Measurements from ENCODE around the gene GSTA2. TPM values are rescaled to one million over a fixed set of nuclear protein-coding genes. Genes with fewer than 3 reads are reported as not detected.
"Not testable (repeated sequence)": the region's sequence is repeated elsewhere in the genome, so short reads cannot be mapped to it uniquely, and the experiment has no call there.

GSTA2 gene
- total RNA-seq, 1 donor from 2014 or later = under 0.01 TPM

GRCh38 chr6:52760105-52760765 lies 3.0 kb downstream of the GSTA2 start:
- Histone ChIP-seq H3K4me1 (ENCODE audit: control insufficient read depth in 3 of 3, insufficient read depth in 3 of 3, low read length in 3 of 3) (no peaks in the 10 kb centered on the region), H3K4me3 (ENCODE audit: low read length in 3 of 3) (no peak overlapping the region), H3K9ac (ENCODE audit: low read depth in 1 of 3, low read length in 3 of 3) (no peak overlapping the region), H3K27me3 (ENCODE audit: control insufficient read depth in 3 of 3, insufficient read depth in 3 of 3, low read length in 3 of 3) (no peaks in the 10 kb centered on the region), H3K36me3 (ENCODE audit: control insufficient read depth in 3 of 3, insufficient read depth in 3 of 3, low read length in 3 of 3) (no peaks in the 10 kb centered on the region), H3K27ac (ENCODE audit: low read depth, low read length) (no peak overlapping the region), H3K9me3 (ENCODE audit: control insufficient read depth in 3 of 3, low read length in 3 of 3) (no peaks in the 10 kb centered on the region)

GRCh38 chr6:52759085-52759484 lies 4.2 kb downstream of the GSTA2 start:
- Histone ChIP-seq H3K36me3 (ENCODE audit: control insufficient read depth in 3 of 3, insufficient read depth in 3 of 3, low read length in 3 of 3) (no peaks in the 10 kb centered on the region), H3K4me3 (ENCODE audit: low read length in 3 of 3) (no peak overlapping the region), H3K9me3 (ENCODE audit: control insufficient read depth in 3 of 3, low read length in 3 of 3) (no peaks in the 10 kb centered on the region), H3K4me1 (ENCODE audit: control insufficient read depth in 3 of 3, insufficient read depth in 3 of 3, low read length in 3 of 3) (no peaks in the 10 kb centered on the region), H3K9ac (ENCODE audit: low read depth in 1 of 3, low read length in 3 of 3) (no peak overlapping the region), H3K27ac (ENCODE audit: low read depth, low read length) (no peak overlapping the region), H3K27me3 (ENCODE audit: control insufficient read depth in 3 of 3, insufficient read depth in 3 of 3, low read length in 3 of 3) (no peaks in the 10 kb centered on the region)

- H3K9ac ChIP-seq (ENCODE audit: low read depth in 1 of 3, low read length in 3 of 3); H3K27ac ChIP-seq (ENCODE audit: low read depth, low read length); H3K27me3 ChIP-seq (ENCODE audit: control insufficient read depth in 3 of 3, insufficient read depth in 3 of 3, low read length in 3 of 3); H3K4me1 ChIP-seq (ENCODE audit: control insufficient read depth in 3 of 3, insufficient read depth in 3 of 3, low read length in 3 of 3); H3K36me3 ChIP-seq (ENCODE audit: control insufficient read depth in 3 of 3, insufficient read depth in 3 of 3, low read length in 3 of 3); H3K4me3 ChIP-seq (ENCODE audit: low read length in 3 of 3); H3K9me3 ChIP-seq (ENCODE audit: control insufficient read depth in 3 of 3, low read length in 3 of 3): not testable (repeated sequence)
Observed at GRCh38 chr6:52757651-52758338, 5.5 kb downstream of the GSTA2 start.

GRCh38 chr6:52754443-52754842 lies 8.8 kb downstream of the GSTA2 start:
- H3K36me3 ChIP-seq (ENCODE audit: control insufficient read depth in 3 of 3, insufficient read depth in 3 of 3, low read length in 3 of 3) = no peaks in the 10 kb centered on the region
- H3K9ac ChIP-seq (ENCODE audit: low read depth in 1 of 3, low read length in 3 of 3) = no peak overlapping the region

GRCh38 chr6:52753137-52753536 lies 10.1 kb downstream of the GSTA2 start:
- not testable (repeated sequence) for H3K9me3 ChIP-seq (ENCODE audit: control insufficient read depth in 3 of 3, low read length in 3 of 3); H3K4me1 ChIP-seq (ENCODE audit: control insufficient read depth in 3 of 3, insufficient read depth in 3 of 3, low read length in 3 of 3); H3K27ac ChIP-seq (ENCODE audit: low read depth, low read length); H3K27me3 ChIP-seq (ENCODE audit: control insufficient read depth in 3 of 3, insufficient read depth in 3 of 3, low read length in 3 of 3); H3K36me3 ChIP-seq (ENCODE audit: control insufficient read depth in 3 of 3, insufficient read depth in 3 of 3, low read length in 3 of 3); H3K4me3 ChIP-seq (ENCODE audit: low read length in 3 of 3); H3K9ac ChIP-seq (ENCODE audit: low read depth in 1 of 3, low read length in 3 of 3)

More at GRCh38 chr6:52754443-52754842, 8.8 kb downstream of the GSTA2 start:
- Histone ChIP-seq H3K27me3 (ENCODE audit: control insufficient read depth in 3 of 3, insufficient read depth in 3 of 3, low read length in 3 of 3) (no peaks in the 10 kb centered on the region), H3K4me3 (ENCODE audit: low read length in 3 of 3) (no peak overlapping the region), H3K4me1 (ENCODE audit: control insufficient read depth in 3 of 3, insufficient read depth in 3 of 3, low read length in 3 of 3) (no peaks in the 10 kb centered on the region), H3K27ac (ENCODE audit: low read depth, low read length) (no peak overlapping the region), H3K9me3 (ENCODE audit: control insufficient read depth in 3 of 3, low read length in 3 of 3) (peaks cover 0 to 3% (median 0%) of the 10 kb centered on the region in 3 donors)

GRCh38 chr6:52752310-52752709 lies 11.0 kb downstream of the GSTA2 start:
- Histone ChIP-seq H3K27me3 (ENCODE audit: control insufficient read depth in 3 of 3, insufficient read depth in 3 of 3, low read length in 3 of 3) (no peaks in the 10 kb centered on the region), H3K4me1 (ENCODE audit: control insufficient read depth in 3 of 3, insufficient read depth in 3 of 3, low read length in 3 of 3) (no peaks in the 10 kb centered on the region), H3K27ac (ENCODE audit: low read depth, low read length) (no peak overlapping the region), H3K9me3 (ENCODE audit: control insufficient read depth in 3 of 3, low read length in 3 of 3) (peaks cover 0 to 3% (median 0%) of the 10 kb centered on the region in 3 donors), H3K36me3 (ENCODE audit: control insufficient read depth in 3 of 3, insufficient read depth in 3 of 3, low read length in 3 of 3) (no peaks in the 10 kb centered on the region), H3K9ac (ENCODE audit: low read depth in 1 of 3, low read length in 3 of 3) (no peak overlapping the region), H3K4me3 (ENCODE audit: low read length in 3 of 3) (no peak overlapping the region)

GRCh38 chr6:52749556-52750152 lies 13.6 kb downstream of the GSTA2 start:
- Histone ChIP-seq H3K4me3 (ENCODE audit: low read length in 3 of 3) (no peak overlapping the region), H3K4me1 (ENCODE audit: control insufficient read depth in 3 of 3, insufficient read depth in 3 of 3, low read length in 3 of 3) (no peaks in the 10 kb centered on the region), H3K36me3 (ENCODE audit: control insufficient read depth in 3 of 3, insufficient read depth in 3 of 3, low read length in 3 of 3) (no peaks in the 10 kb centered on the region), H3K9me3 (ENCODE audit: control insufficient read depth in 3 of 3, low read length in 3 of 3) (peaks cover 0 to 3% (median 0%) of the 10 kb centered on the region in 3 donors), H3K27ac (ENCODE audit: low read depth, low read length) (no peak overlapping the region), H3K9ac (ENCODE audit: low read depth in 1 of 3, low read length in 3 of 3) (no peak overlapping the region), H3K27me3 (ENCODE audit: control insufficient read depth in 3 of 3, insufficient read depth in 3 of 3, low read length in 3 of 3) (no peaks in the 10 kb centered on the region)

- not testable (repeated sequence) for H3K4me3 ChIP-seq (ENCODE audit: low read length in 3 of 3); H3K9me3 ChIP-seq (ENCODE audit: control insufficient read depth in 3 of 3, low read length in 3 of 3); H3K36me3 ChIP-seq (ENCODE audit: control insufficient read depth in 3 of 3, insufficient read depth in 3 of 3, low read length in 3 of 3); H3K9ac ChIP-seq (ENCODE audit: low read depth in 1 of 3, low read length in 3 of 3); H3K27me3 ChIP-seq (ENCODE audit: control insufficient read depth in 3 of 3, insufficient read depth in 3 of 3, low read length in 3 of 3); H3K4me1 ChIP-seq (ENCODE audit: control insufficient read depth in 3 of 3, insufficient read depth in 3 of 3, low read length in 3 of 3); H3K27ac ChIP-seq (ENCODE audit: low read depth, low read length)
Observed at GRCh38 chr6:52747301-52747700, 16.0 kb downstream of the GSTA2 start.

GRCh38 chr6:52746213-52746612 lies 17.1 kb downstream of the GSTA2 start:
- Histone ChIP-seq H3K4me3 (ENCODE audit: low read length in 3 of 3) (no peak overlapping the region), H3K4me1 (ENCODE audit: control insufficient read depth in 3 of 3, insufficient read depth in 3 of 3, low read length in 3 of 3) (no peaks in the 10 kb centered on the region), H3K9ac (ENCODE audit: low read depth in 1 of 3, low read length in 3 of 3) (no peak overlapping the region), H3K27ac (ENCODE audit: low read depth, low read length) (no peak overlapping the region), H3K9me3 (ENCODE audit: control insufficient read depth in 3 of 3, low read length in 3 of 3) (no peaks in the 10 kb centered on the region), H3K27me3 (ENCODE audit: control insufficient read depth in 3 of 3, insufficient read depth in 3 of 3, low read length in 3 of 3) (no peaks in the 10 kb centered on the region), H3K36me3 (ENCODE audit: control insufficient read depth in 3 of 3, insufficient read depth in 3 of 3, low read length in 3 of 3) (no peaks in the 10 kb centered on the region)

- no peaks in the 10 kb centered on the region for H3K9me3 ChIP-seq (ENCODE audit: control insufficient read depth in 3 of 3, low read length in 3 of 3)
- H3K4me1 ChIP-seq (ENCODE audit: control insufficient read depth in 3 of 3, insufficient read depth in 3 of 3, low read length in 3 of 3) = no peaks in the 10 kb centered on the region
Observed at GRCh38 chr6:52745764-52746201, 17.5 kb downstream of the GSTA2 start.

More at GRCh38 chr6:52745764-52746201, 17.5 kb downstream of the GSTA2 start:
- no peak overlapping the region for H3K4me3 ChIP-seq (ENCODE audit: low read length in 3 of 3)
- no peak overlapping the region for H3K27ac ChIP-seq (ENCODE audit: low read depth, low read length)
- no peak overlapping the region for H3K9ac ChIP-seq (ENCODE audit: low read depth in 1 of 3, low read length in 3 of 3)
- no peaks in the 10 kb centered on the region for H3K27me3 ChIP-seq (ENCODE audit: control insufficient read depth in 3 of 3, insufficient read depth in 3 of 3, low read length in 3 of 3)
- H3K36me3 ChIP-seq (ENCODE audit: control insufficient read depth in 3 of 3, insufficient read depth in 3 of 3, low read length in 3 of 3) = no peaks in the 10 kb centered on the region
